Nephron progenitor cell (in vitro differentiated cells): ENCODE measurements around the gene RUNX3.

Experiments used
- DNase-seq: peaks from one replicate; pipeline ENCODE4 v3.0.0; 2021
- H3K27ac Mint-ChIP-seq: 2 replicates; pipeline ENCODE4 v1.8.0; 2021; ENCODE audit warnings: mild to moderate bottlenecking, moderate library complexity, mixed read lengths
- H3K27me3 Mint-ChIP-seq: 2 replicates; pipeline ENCODE4 v1.8.0; 2021; ENCODE audit warnings: mild to moderate bottlenecking, low read depth, mixed read lengths; ENCODE audit not compliant: poor library complexity
- H3K36me3 Mint-ChIP-seq: 2 replicates; pipeline ENCODE4 v1.8.0; 2021; ENCODE audit warnings: low read depth, mixed read lengths
- H3K4me1 Mint-ChIP-seq: 2 replicates; pipeline ENCODE4 v1.8.0; 2021; ENCODE audit warnings: mixed read lengths
- H3K4me3 Mint-ChIP-seq: 2 replicates; pipeline ENCODE4 v1.8.0; 2021; ENCODE audit warnings: mild to moderate bottlenecking, moderate library complexity, mixed read lengths
- H3K9me3 Mint-ChIP-seq: 2 replicates; pipeline ENCODE4 v1.8.0; 2021; ENCODE audit warnings: mild to moderate bottlenecking, moderate library complexity, mixed read lengths
- CTCF ChIP-seq: fragments of 200-600 bp; sonication (generic); IDR thresholded peaks from 2 replicates; pipeline ENCODE4 v1.5.0; 2021; ENCODE audit warnings: antibody characterized with exemption

Gene RUNX3

GRCh38 chr1:24960071-24960801 lies 30.2 kb upstream of the RUNX3 start:
- Mint-ChIP-seq H3K36me3 (no peaks in the 10 kb centered on the region), H3K27ac (no peak overlapping the region), H3K9me3 (no peaks in the 10 kb centered on the region), H3K27me3 (peaks cover 48% of the 10 kb centered on the region), H3K4me1 (peaks cover 18% of the 10 kb centered on the region), H3K4me3 (no peak overlapping the region)
- no peak for TF ChIP-seq CTCF
- DNase-seq, result no peak

- no peak for DNase-seq
- Mint-ChIP-seq H3K27me3 (peaks cover 46% of the 10 kb centered on the region), H3K4me1 (peaks cover 18% of the 10 kb centered on the region), H3K27ac (no peak overlapping the region), H3K36me3 (no peaks in the 10 kb centered on the region), H3K4me3 (no peak overlapping the region), H3K9me3 (no peaks in the 10 kb centered on the region)
- TF ChIP-seq CTCF, result no peak
Observed at GRCh38 chr1:24959623-24959975, 29.5 kb upstream of the RUNX3 start.

- H3K27me3 Mint-ChIP-seq, result peaks cover 49% of the 10 kb centered on the region
- peaks cover 17% of the 10 kb centered on the region for H3K4me1 Mint-ChIP-seq
- no peak for TF ChIP-seq CTCF
- no peaks in the 10 kb centered on the region for H3K36me3 Mint-ChIP-seq
- H3K9me3 Mint-ChIP-seq, result no peaks in the 10 kb centered on the region
- H3K4me3 Mint-ChIP-seq, result no peak overlapping the region
- H3K27ac Mint-ChIP-seq, result no peak overlapping the region
- DNase-seq, result no peak
Observed at GRCh38 chr1:24958766-24959622, 28.9 kb upstream of the RUNX3 start.

- no peak overlapping the region for H3K4me3 Mint-ChIP-seq
- peaks cover 48% of the 10 kb centered on the region for H3K27me3 Mint-ChIP-seq
Observed at GRCh38 chr1:24957808-24958752, 28.0 kb upstream of the RUNX3 start.

More at GRCh38 chr1:24957808-24958752, 28.0 kb upstream of the RUNX3 start:
- H3K4me1 Mint-ChIP-seq, result peaks cover 8% of the 10 kb centered on the region
- H3K9me3 Mint-ChIP-seq, result no peaks in the 10 kb centered on the region
- TF ChIP-seq CTCF, result no peak
- no peak overlapping the region for H3K27ac Mint-ChIP-seq
- no peaks in the 10 kb centered on the region for H3K36me3 Mint-ChIP-seq
- no peak for DNase-seq
